Effector memory CD8-positive, alpha-beta T cell (primary cell): ENCODE results near the gene UNC93A.

Source experiments
- ATAC-seq: fragments of 150-1000 bp; cut with Tn5 transposase; replicated peaks from 2 replicates; pipeline ENCODE4 v1.10.0; 2021; ENCODE audit warnings: mild to moderate bottlenecking, moderate library complexity
- DNase-seq, 3 experiments: peaks; one replicate each; pipeline ENCODE4 v3.0.0; 2021
- H3K27ac Mint-ChIP-seq, 2 donors: one replicate each; pipeline ENCODE4 v1.8.0; 2022; ENCODE audit warnings: mild to moderate bottlenecking in 2 of 2, mixed read lengths in 2 of 2, moderate library complexity in 2 of 2
- H3K27me3 Mint-ChIP-seq, 2 donors: one replicate each; pipeline ENCODE4 v1.8.0; 2022; ENCODE audit warnings: mixed read lengths in 2 of 2
- H3K36me3 Mint-ChIP-seq: one replicate; pipeline ENCODE4 v1.8.0; 2022; ENCODE audit warnings: mild to moderate bottlenecking, moderate library complexity, mixed read lengths; ENCODE audit not compliant: insufficient read depth
- H3K4me1 Mint-ChIP-seq, 2 donors: one replicate each; pipeline ENCODE4 v1.8.0; 2022; ENCODE audit warnings: low read depth in 2 of 2, mixed read lengths in 2 of 2
- H3K4me3 Mint-ChIP-seq, 2 donors: one replicate each; pipeline ENCODE4 v1.8.0; 2022; ENCODE audit warnings: mild to moderate bottlenecking in 2 of 2, mixed read lengths in 2 of 2, moderate library complexity in 2 of 2
- H3K9me3 Mint-ChIP-seq, 2 donors: one replicate each; pipeline ENCODE4 v1.8.0; 2022; ENCODE audit warnings: mixed read lengths in 2 of 2

Gene UNC93A

GRCh38 chr6:167293590-167294091, 2.5 kb downstream of the UNC93A start:
- Mint-ChIP-seq H3K27me3 (peaks cover 36 to 55% of the 10 kb centered on the region in 2 donors), H3K9me3 (no peaks in the 10 kb centered on the region), H3K4me1 (no peaks in the 10 kb centered on the region), H3K27ac (no peak overlapping the region), H3K4me3 (no peak overlapping the region), H3K36me3 (no peaks in the 10 kb centered on the region)
- ATAC-seq (no peak), DNase-seq (no peak)

DNA sequence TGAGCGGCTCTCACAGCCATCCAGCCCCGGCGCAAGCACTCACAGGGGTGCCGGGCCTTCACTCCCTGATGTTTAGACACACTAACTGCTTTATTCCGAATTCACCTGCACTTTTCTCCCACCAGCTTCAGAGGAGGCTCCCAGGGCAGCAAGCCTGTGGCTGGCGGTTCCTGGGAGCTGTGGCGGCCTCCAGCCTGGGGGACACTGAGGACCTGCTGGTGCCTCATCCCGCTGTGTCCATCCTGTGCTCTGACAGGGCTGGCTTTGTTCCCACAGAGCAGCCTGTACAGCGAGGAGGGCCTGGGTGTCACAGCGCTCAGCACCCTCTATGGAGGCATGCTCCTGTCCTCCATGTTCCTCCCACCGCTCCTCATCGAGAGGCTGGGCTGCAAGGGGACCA, 3.1 kb downstream of the UNC93A start:
- no peaks in the 10 kb centered on the region for H3K9me3 Mint-ChIP-seq
- H3K36me3 Mint-ChIP-seq = no peaks in the 10 kb centered on the region
- H3K27me3 Mint-ChIP-seq = peaks cover 36 to 58% of the 10 kb centered on the region in 2 donors
- H3K27ac Mint-ChIP-seq = no peak overlapping the region
- DNase-seq (no peak), ATAC-seq (no peak)
- no peak overlapping the region for H3K4me3 Mint-ChIP-seq
- H3K4me1 Mint-ChIP-seq = no peaks in the 10 kb centered on the region

GRCh38 chr6:167294651-167295494, 3.8 kb downstream of the UNC93A start:
- ATAC-seq = no peak
- H3K27me3 Mint-ChIP-seq = peaks cover 41 to 64% of the 10 kb centered on the region in 2 donors

DNA sequence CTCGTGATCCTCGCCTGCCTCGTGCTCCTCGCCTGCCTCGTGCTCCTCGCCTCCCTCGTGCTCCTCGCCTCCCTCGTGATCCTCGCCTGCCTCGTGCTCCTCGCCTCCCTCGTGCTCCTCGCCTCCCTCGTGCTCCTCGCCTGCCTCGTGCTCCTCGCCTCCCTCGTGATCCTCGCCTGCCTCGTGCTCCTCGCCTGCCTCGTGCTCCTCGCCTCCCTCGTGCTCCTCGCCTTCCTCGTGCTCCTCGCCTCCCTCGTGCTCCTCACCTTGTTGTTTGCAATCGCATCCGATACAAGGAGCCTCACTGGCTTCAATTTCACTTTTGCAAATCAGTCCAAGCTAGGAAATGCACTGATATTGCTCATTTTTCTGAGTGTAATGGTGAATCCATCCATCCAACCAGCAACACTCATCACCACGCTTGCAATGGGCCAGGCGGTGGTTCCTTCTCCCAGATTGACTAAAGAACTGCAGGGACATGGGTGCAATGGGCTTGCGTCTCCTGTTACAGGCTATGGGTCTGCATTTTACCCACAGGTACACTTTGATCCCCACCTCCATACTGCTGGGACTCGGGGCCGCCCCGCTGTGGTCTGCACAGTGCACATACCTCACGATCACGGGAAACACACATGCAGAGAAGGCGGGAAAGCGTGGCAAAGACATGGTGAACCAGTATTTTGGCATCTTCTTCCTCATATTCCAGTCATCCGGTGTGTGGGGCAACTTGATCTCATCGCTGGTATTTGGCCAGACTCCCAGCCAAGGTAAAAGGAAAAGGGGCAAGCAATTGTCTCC, 4.6 kb downstream of the UNC93A start:
- H3K4me1 Mint-ChIP-seq = peaks cover 0 to 2% of the 10 kb centered on the region in 2 donors
- no peaks in the 10 kb centered on the region for H3K36me3 Mint-ChIP-seq
- no peak for DNase-seq
- H3K9me3 Mint-ChIP-seq = no peaks in the 10 kb centered on the region
- peaks cover 46 to 70% of the 10 kb centered on the region in 2 donors for H3K27me3 Mint-ChIP-seq
- H3K4me3 Mint-ChIP-seq = no peak overlapping the region
- no peak for ATAC-seq
- H3K27ac Mint-ChIP-seq = no peak overlapping the region

More at GRCh38 chr6:167294651-167295494, 3.8 kb downstream of the UNC93A start:
- no peak for DNase-seq
- no peaks in the 10 kb centered on the region for H3K36me3 Mint-ChIP-seq
- H3K9me3 Mint-ChIP-seq = no peaks in the 10 kb centered on the region
- no peaks in the 10 kb centered on the region for H3K4me1 Mint-ChIP-seq
- no peak overlapping the region for H3K4me3 Mint-ChIP-seq
- H3K27ac Mint-ChIP-seq = no peak overlapping the region

DNA sequence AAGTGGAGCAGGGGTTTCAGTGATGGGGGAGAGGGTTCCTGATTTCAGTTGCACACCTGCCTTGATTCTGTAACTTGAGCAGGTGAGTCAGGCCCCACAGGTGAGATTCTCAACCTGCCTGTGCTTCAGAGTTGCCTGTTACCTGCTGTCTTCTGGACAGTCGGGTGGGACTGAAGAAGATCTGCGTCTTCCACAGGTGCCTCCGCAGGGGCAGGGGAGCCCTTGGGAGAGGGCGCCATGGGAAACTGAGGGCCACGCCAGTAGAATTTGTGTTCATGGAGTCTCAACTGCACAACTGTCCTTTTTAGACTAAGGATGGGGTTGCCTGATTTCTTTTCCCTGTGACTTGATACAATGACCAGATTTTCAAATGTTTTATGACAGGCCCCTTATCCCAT, 5.2 kb downstream of the UNC93A start:
- no peaks in the 10 kb centered on the region for H3K9me3 Mint-ChIP-seq
- no peak overlapping the region for H3K27ac Mint-ChIP-seq
- H3K4me3 Mint-ChIP-seq = no peak overlapping the region
- H3K27me3 Mint-ChIP-seq = peaks cover 46 to 70% of the 10 kb centered on the region in 2 donors
- no peaks in the 10 kb centered on the region for H3K36me3 Mint-ChIP-seq
- peaks cover 0 to 2% of the 10 kb centered on the region in 2 donors for H3K4me1 Mint-ChIP-seq
- DNase-seq = no peak
- ATAC-seq = no peak

DNA sequence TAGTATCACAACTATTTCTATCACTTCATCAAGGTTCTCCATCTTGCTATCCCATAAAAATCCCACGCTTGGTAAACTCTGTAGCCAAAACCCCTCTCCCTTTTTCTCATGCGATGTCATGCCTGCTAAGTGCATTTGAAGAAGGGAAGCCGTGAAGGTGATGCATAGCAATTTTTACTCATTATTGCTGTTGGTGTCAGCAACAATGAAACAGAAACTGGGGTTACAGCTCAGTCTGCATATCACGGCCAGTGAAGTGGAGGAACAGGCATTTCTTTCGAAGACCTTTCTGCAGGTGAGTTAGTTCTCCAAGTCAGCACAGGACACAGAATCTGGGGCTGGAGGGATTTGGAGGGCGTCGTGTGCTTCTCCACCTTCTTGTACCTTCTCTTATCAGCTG, 5.8 kb downstream of the UNC93A start:
- Mint-ChIP-seq H3K27me3 (peaks cover 50 to 75% of the 10 kb centered on the region in 2 donors), H3K9me3 (no peaks in the 10 kb centered on the region), H3K36me3 (no peaks in the 10 kb centered on the region), H3K27ac (no peak overlapping the region), H3K4me1 (peaks cover 0 to 2% of the 10 kb centered on the region in 2 donors), H3K4me3 (no peak overlapping the region)
- ATAC-seq (no peak), DNase-seq (no peak)

GRCh38 chr6:167298127-167298526, 7.0 kb downstream of the UNC93A start:
- no peak for DNase-seq
- peaks cover 0 to 2% of the 10 kb centered on the region in 2 donors for H3K4me1 Mint-ChIP-seq
- no peak for ATAC-seq
- H3K4me3 Mint-ChIP-seq = no peak overlapping the region
- H3K27me3 Mint-ChIP-seq = peaks cover 53 to 87% of the 10 kb centered on the region in 2 donors
- no peaks in the 10 kb centered on the region for H3K36me3 Mint-ChIP-seq
- H3K9me3 Mint-ChIP-seq = no peaks in the 10 kb centered on the region
- H3K27ac Mint-ChIP-seq = no peak overlapping the region

DNA sequence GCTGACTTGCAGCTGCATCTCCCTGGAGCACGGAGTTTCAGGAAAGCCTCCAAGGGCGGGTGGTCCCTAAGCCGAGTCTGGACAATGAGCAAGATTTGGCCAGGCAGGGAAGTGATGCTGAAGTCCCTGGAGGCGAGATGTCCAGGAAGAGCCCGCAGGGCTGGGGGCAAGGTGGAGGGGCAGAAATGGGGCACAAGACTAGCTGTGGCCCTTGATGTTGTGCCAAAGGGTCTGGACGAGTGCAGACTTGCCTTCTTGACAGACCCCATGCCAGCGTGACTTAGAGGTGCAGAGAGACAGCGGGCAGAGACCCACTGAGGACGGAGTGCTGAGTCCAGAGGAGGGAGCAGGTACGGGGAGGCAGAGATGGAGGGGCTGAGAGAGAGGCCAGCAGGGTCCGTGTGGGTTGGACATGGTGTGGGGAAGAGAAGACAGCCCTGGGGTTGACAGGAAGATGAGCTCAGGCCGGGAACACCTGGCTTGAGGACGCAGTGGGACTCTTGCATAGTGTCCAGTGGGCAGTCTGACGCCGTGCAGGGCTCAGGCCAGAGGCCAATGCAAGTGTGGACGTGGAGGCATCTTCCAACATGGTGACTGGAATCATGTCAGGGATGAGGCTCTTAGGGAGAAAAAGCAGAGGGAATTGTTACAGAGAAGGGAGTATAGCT, 8.7 kb downstream of the UNC93A start:
- Mint-ChIP-seq H3K4me3 (no peak overlapping the region), H3K36me3 (no peaks in the 10 kb centered on the region), H3K27ac (no peak overlapping the region), H3K9me3 (no peaks in the 10 kb centered on the region), H3K27me3 (peaks cover 54 to 86% of the 10 kb centered on the region in 2 donors), H3K4me1 (peaks cover 0 to 2% of the 10 kb centered on the region in 2 donors)
- no peak for ATAC-seq
- no peak for DNase-seq

DNA sequence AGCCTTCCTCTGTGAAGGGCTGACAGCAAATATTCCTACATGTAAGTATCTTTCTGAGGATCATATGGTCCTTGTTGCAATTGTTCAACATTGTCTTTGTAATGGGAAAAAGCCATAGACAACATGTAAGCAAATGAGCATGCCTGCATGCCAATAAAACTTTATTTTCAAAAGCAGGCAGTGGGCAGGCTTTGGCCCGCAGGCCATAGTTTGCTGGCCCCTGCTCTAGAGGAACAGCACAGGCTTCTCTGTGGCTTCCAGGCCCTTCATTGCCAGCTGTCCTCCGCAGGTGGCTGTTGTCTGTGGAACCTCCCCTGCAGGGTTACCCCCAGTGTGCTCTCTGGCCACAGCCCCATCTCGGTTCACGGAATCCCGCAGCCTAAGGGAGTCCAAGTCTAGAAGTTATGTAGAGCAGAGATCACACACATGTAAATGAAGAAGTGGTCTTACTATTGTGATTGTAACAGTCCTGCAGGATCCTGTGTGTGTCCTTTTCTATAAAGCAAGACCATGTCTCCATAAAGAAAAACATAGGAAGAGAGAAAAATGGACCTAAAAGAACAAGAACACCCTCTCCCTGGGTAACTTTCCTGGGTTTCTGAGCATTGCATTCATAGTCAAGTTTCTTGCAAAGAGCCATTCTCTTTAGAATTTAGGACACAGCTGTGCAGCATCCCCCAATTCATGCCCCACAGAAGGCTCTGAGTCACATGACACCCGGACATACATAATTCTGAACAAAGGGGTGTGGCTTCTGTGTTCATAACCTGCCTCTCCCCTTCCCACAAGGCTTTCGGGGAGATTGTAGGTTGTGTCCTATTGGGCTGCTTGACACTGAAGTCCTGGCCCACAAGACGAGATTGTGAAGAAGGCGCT, 10.0 kb downstream of the UNC93A start:
- Mint-ChIP-seq H3K27ac (no peak overlapping the region), H3K36me3 (no peaks in the 10 kb centered on the region), H3K9me3 (no peaks in the 10 kb centered on the region), H3K4me1 (peaks cover 0 to 2% of the 10 kb centered on the region in 2 donors), H3K27me3 (peaks cover 50 to 86% of the 10 kb centered on the region in 2 donors), H3K4me3 (no peak overlapping the region)
- ATAC-seq (no peak), DNase-seq (no peak)

DNA sequence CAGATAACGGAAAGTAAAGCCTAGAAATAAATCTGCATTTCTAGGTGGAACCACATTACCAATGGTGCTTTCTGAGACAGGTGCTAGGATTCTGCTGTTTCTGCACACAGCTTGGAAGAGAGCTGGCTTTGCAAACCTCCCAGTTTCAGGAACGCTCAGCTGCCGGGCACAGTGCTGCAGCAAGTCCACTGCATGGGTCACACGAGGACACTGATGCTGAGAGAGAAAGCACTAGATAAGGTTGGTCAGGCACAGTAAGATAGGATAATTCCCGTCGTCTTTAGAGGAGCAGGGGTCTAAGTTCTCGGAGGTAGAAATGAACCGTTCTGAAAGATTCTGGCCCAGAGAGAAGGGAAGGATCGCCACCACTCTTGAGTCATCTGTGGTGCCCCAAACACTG, 11.0 kb downstream of the UNC93A start:
- Mint-ChIP-seq H3K9me3 (no peaks in the 10 kb centered on the region), H3K27ac (no peak overlapping the region), H3K4me3 (no peak overlapping the region), H3K4me1 (peaks cover 0 to 2% of the 10 kb centered on the region in 2 donors), H3K36me3 (no peaks in the 10 kb centered on the region), H3K27me3 (peaks cover 42 to 80% of the 10 kb centered on the region in 2 donors)
- DNase-seq = no peak
- ATAC-seq = no peak

DNA sequence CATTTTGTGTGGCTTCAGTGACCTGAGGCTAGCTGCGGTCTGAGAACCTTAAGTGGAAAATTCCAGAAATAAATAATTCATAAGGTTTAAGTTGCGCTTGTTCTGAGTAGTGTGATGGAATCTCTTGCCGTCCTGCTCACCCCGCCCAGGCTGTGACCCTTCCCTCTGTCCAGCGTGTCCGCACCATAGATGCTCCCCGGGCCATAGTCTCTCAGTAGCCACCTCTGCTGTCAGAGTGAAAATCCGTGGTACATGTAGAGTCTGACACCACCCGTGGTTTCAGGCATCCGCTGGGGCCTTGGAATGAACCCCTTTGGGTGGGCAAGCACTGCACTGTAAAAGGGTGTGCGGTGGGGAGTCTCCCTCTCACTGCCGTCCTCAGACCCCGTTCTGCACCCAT, 11.7 kb downstream of the UNC93A start:
- Mint-ChIP-seq H3K9me3 (no peaks in the 10 kb centered on the region), H3K27me3 (peaks cover 37 to 80% of the 10 kb centered on the region in 2 donors), H3K4me3 (no peak overlapping the region)

DNA sequence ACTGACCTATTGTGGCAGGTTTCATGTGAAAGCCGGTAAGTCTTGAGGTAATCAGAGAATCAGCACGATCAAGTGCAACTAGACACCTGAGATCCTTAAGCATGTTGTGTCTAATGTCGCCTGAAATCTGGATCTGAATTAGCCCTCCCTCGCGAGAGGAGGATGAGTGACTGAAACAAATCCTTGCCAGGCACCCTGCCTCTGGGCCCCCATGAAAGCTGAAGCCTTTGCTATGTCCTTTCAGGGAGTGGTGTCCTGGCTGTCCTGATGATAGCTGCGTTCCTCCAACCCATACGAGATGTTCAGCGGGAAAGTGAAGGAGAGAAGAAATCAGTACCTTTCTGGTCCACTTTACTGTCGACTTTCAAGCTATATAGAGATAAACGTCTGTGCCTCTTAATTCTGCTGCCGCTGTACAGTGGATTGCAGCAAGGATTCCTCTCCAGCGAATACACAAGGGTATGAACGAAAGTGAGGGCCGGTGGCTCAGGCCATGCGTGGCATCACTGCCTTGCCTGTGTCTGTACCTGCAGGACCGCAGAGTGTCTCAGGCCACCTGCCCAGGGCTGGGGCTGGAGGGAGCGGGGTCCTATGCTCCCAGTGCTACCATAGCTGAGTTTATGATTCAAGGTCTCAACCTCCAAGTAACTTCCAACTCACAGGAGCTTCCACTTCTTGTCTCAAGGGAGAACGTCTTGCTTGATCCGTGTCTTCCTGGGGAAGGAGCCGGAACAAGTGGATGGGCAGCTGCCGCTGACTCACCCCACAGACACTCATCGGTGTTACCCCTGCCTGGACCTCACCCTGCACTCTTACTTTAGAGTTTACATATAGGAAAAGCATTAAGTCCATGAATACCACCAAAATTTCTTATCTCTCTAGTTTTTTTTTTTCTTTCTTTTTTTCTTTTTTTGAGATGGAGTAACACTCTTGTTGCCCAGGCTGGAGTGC, 12.8 kb downstream of the UNC93A start:
- Mint-ChIP-seq H3K9me3 (no peaks in the 10 kb centered on the region), H3K4me1 (peaks cover 0 to 2% of the 10 kb centered on the region in 2 donors), H3K4me3 (no peak overlapping the region), H3K27ac (no peak overlapping the region), H3K36me3 (no peaks in the 10 kb centered on the region), H3K27me3 (peaks cover 34 to 84% of the 10 kb centered on the region in 2 donors)
- DNase-seq (no peak), ATAC-seq (no peak)

More for the DNA sequence above, 11.7 kb downstream of the UNC93A start:
- Mint-ChIP-seq H3K27ac (no peak overlapping the region), H3K4me1 (peaks cover 0 to 2% of the 10 kb centered on the region in 2 donors), H3K36me3 (no peaks in the 10 kb centered on the region)
- no peak for ATAC-seq
- DNase-seq = no peak
